ENCODE measurements around the gene POLR1E.

The POLR1E gene

DNA sequence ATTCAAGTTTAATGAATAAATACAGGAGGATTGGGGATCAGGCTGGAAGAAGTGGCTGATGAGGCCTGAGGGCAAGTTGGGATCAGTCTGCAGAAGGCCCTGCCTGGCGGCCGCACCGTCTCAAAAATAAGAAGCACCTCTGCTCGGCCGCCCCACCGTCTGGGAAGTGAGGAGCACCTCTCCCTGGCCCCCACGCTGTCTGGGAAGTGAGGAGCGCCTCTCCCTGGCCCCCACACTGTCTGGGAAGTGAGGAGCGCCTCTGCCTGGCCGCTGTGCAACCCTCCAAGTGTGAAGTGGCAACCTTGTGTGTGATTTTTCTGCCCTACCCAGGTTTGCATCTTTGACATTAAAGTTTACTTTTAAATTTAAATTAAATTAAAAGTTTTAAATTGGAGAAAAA lies 35.4 kb downstream of the POLR1E start:
- peaks cover 52 to 72% of the 10 kb centered on the region in 2 donors for H3K36me3 Mint-ChIP-seq
- H3K9me3 Mint-ChIP-seq, result peaks cover 0 to 2% of the 10 kb centered on the region in 2 donors
- H3K27ac Mint-ChIP-seq, result no peak overlapping the region
- H3K4me1 Mint-ChIP-seq, result no peaks in the 10 kb centered on the region
- no peak for DNase-seq
- H3K4me3 Mint-ChIP-seq, result no peak overlapping the region
- ATAC-seq (replicated peaks), result no peak
- H3K27me3 Mint-ChIP-seq, result no peaks in the 10 kb centered on the region

DNA sequence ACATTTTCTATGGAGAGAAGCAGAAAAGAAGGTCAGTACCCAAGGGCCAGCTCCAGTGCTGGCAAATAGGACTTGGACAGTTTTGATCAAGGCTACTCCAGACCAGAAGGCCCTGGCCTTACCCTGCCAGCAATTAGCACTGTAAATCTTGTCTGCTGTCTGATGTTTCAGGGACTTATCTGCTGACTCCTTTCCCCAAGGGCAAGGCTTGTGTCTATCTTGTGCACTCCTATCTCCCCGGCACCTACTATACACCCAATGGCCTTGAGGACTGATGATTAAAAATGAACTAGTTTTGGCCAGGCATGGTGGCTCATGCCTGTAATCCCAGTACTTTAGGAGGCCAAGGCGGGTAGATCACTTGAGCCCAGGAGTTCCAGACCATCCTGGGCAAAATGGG lies 37.2 kb downstream of the POLR1E start:
- H3K27ac Mint-ChIP-seq, result no peak overlapping the region
- H3K4me3 Mint-ChIP-seq, result no peak overlapping the region
- H3K36me3 Mint-ChIP-seq, result peaks cover 58 to 80% of the 10 kb centered on the region in 2 donors
- H3K27me3 Mint-ChIP-seq, result no peaks in the 10 kb centered on the region
- DNase-seq (no peak), ATAC-seq (replicated peaks) (no peak)
- peaks cover 0 to 2% of the 10 kb centered on the region in 2 donors for H3K9me3 Mint-ChIP-seq
- no peaks in the 10 kb centered on the region for H3K4me1 Mint-ChIP-seq

DNA sequence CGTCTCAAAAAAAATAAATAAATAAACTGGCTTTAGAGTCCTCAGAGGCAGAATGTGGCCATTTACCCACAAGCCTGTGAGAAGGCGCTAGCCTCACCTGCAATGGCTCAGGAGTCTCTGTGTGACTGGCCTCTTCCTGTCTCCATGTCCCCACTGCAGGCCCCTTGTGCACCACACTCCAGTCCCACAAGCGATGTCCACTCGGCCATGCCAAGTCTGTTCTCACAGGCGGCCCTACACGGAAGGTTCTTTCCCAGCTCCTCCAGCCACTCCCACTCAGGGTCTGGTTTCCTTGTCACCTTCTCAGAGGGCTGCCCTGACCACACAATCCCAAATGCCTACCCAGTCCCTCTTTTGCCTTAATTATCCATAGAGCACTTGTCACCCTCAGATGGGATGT lies 38.2 kb downstream of the POLR1E start:
- Mint-ChIP-seq H3K9me3 (peaks cover 0 to 2% of the 10 kb centered on the region in 2 donors), H3K27me3 (no peaks in the 10 kb centered on the region), H3K36me3 (peaks cover 53 to 80% of the 10 kb centered on the region in 2 donors), H3K27ac (no peak overlapping the region), H3K4me3 (no peak overlapping the region), H3K4me1 (peaks cover 4 to 9% of the 10 kb centered on the region in 2 donors)
- no peak for ATAC-seq (replicated peaks)
- no peak for DNase-seq

DNA sequence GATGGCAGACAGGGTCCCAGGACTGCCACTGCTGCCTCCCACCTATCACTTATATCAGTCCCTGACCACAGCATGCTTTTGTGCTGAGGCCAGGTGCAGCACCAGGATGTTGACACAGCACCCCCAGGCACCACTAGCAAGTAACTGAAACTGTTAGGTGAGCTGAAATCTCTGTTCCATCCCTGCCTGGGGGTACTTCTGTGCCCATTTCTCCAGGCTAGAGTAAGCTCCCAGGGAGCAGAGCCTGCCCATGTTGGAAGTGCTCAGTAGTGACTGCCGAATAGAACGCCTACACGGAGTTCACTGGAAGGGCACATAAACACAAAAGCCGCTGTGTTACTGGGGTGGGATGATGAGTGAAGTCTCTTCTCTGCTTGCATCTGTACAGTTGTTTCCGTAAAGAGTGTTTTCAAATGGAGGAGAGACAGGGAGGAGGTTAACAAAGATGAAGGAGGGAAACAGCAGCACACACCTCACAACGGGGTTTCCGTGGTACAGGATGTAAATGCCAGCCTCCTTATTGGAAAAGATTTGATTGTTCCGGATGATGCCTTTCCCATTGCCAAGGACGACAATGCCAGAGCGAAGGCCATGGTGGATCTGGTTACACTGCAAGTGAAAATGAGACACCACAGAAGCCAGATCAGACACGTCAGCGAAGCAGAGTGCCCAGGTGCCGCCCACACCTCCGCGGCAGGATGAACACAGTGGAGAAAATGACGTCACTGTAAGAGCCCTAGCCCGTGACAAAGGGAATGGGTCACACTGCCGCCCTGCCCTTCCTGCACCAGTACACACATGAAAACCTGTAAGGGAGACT lies 43.1 kb downstream of the POLR1E start:
- Mint-ChIP-seq H3K4me1 (peaks cover 10 to 22% of the 10 kb centered on the region in 2 donors), H3K27me3 (no peaks in the 10 kb centered on the region), H3K9me3 (no peaks in the 10 kb centered on the region), H3K4me3 (peak overlapping the region in 1 of 2 donors; percentile 13), H3K36me3 (peaks cover 43 to 56% of the 10 kb centered on the region in 2 donors), H3K27ac (peak overlapping the region; percentile 89)
- DNase-seq (peak; percentile 57), ATAC-seq (replicated peaks) (peak; percentile 90 to 92)

DNA sequence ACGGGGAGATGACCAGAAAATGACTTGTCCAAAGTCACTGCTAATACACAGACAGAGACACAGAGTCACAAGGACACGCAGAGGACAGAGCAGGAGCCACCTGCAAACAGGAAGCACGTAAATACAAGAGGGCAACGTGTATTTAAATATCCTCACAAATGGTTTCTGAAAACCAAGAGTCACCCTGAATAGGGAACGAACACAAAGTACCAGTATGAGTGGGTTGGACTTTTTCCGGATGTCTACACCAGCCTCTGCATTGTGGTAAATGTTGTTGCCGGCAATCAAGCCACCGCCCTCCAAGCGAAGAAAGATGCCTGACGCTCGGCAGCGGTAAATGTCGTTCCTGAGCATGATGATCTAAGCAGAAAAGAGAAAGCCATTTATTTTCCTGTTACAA lies 46.0 kb downstream of the POLR1E start:
- H3K4me1 Mint-ChIP-seq, result peaks cover 10 to 22% of the 10 kb centered on the region in 2 donors
- H3K36me3 Mint-ChIP-seq, result peaks cover 34 to 43% of the 10 kb centered on the region in 2 donors
- ATAC-seq (replicated peaks) (peak; percentile 67 to 74), DNase-seq (peak; percentile 26)
- no peaks in the 10 kb centered on the region for H3K9me3 Mint-ChIP-seq
- H3K27ac Mint-ChIP-seq, result peak overlapping the region; percentile 56
- H3K4me3 Mint-ChIP-seq, result no peak overlapping the region
- H3K27me3 Mint-ChIP-seq, result no peaks in the 10 kb centered on the region

DNA sequence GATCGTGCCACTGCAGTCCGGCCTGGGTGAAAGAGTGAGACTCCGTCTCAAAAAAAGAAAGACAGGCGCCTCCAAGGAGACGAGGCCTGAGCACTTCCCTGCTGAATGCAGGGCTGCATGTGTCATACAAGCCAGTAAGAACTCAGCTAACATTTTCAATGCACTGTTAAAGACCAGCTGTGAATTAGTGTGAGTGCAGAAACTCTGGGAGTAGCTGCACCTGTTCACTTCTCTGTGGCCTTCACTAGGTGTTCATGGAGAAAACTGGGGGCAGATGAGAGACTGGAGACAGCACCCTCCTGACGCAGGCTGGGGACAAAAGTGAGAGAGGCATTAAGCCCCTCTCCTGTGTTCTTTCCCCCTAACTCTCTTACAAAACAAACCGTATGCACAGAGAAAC lies 48.7 kb downstream of the POLR1E start:
- peaks cover 41 to 43% of the 10 kb centered on the region in 2 donors for H3K36me3 Mint-ChIP-seq
- no peak overlapping the region for H3K4me3 Mint-ChIP-seq
- H3K9me3 Mint-ChIP-seq, result no peaks in the 10 kb centered on the region
- H3K27ac Mint-ChIP-seq, result peak overlapping the region; percentile 33
- DNase-seq (no peak), ATAC-seq (replicated peaks) (no peak)
- peaks cover 0 to 13% of the 10 kb centered on the region in 2 donors for H3K4me1 Mint-ChIP-seq
- no peaks in the 10 kb centered on the region for H3K27me3 Mint-ChIP-seq

DNA sequence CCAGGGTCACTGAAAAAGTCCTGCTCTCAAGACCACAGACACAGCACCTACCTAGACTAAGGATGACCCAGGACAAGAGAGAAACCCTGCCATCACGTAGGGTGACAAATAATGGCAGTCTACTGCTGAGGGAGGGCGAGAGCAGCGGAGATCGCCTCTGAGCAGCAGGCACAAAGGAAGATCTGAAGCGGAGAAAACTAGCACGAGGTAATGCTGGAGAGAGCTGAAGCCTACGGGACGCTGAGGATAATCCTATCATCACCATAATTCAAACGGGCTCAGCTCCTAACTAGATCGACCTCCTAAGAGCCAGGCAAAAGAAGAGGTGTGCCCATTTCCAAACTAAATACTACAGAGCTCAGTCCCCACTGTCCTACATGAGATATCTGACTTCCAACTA lies 49.2 kb downstream of the POLR1E start:
- H3K36me3 Mint-ChIP-seq, result peaks cover 44 to 46% of the 10 kb centered on the region in 2 donors
- no peak for DNase-seq
- peak overlapping the region; percentile 33 for H3K27ac Mint-ChIP-seq
- H3K4me3 Mint-ChIP-seq, result no peak overlapping the region
- H3K27me3 Mint-ChIP-seq, result no peaks in the 10 kb centered on the region
- ATAC-seq (replicated peaks), result no peak
- peaks cover 3 to 15% of the 10 kb centered on the region in 2 donors for H3K4me1 Mint-ChIP-seq
- no peaks in the 10 kb centered on the region for H3K9me3 Mint-ChIP-seq

DNA sequence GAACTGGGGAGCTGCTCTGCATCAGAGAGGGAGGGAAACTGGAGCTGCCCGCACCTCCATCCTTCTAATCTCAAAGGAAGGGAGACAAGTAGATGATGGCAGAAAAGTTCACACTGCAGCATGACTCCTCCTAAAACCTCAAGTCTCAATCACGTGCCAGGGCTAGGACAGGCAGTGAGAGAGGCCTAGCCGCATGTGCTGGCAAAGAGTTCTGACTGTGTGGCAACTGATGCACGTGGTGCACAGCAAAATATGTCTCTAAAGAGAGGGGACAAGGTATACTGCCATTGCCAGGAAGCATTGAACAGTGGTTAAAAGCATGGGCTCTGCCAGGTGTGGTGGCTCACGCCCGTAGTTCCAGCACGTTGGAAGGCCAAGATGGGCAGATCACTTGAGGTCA lies 52.4 kb downstream of the POLR1E start:
- no peak overlapping the region for H3K27ac Mint-ChIP-seq
- ATAC-seq (replicated peaks), result no peak
- H3K27me3 Mint-ChIP-seq, result no peaks in the 10 kb centered on the region
- peaks cover 45 to 49% of the 10 kb centered on the region in 2 donors for H3K36me3 Mint-ChIP-seq
- DNase-seq, result no peak
- H3K4me3 Mint-ChIP-seq, result no peak overlapping the region
- peaks cover 7 to 22% of the 10 kb centered on the region in 2 donors for H3K4me1 Mint-ChIP-seq
- no peaks in the 10 kb centered on the region for H3K9me3 Mint-ChIP-seq

DNA sequence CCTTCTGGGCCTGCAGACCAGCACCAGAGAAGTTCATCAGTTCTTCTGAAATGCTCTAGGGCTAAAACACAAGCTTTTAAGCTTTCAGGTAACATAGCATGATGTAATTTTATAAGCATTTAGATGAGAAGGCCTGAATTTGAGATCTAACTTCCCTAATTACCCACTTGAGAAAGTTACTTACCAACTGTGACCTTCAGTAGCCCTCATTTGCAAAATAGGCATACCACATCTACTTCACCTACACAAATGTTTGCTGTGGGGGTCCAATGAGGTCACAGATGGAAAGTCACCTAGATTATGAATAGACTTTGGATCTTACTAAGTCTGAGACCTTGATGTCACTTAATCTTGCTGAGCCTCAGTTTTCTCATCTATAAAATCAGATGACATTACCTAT lies 53.9 kb downstream of the POLR1E start:
- no peaks in the 10 kb centered on the region for H3K9me3 Mint-ChIP-seq
- DNase-seq (no peak), ATAC-seq (replicated peaks) (peak; percentile 27 to 52)
- no peak overlapping the region for H3K27ac Mint-ChIP-seq
- peaks cover 44 to 51% of the 10 kb centered on the region in 2 donors for H3K36me3 Mint-ChIP-seq
- H3K4me1 Mint-ChIP-seq, result peaks cover 10 to 28% of the 10 kb centered on the region in 2 donors
- H3K4me3 Mint-ChIP-seq, result no peak overlapping the region
- no peaks in the 10 kb centered on the region for H3K27me3 Mint-ChIP-seq

DNA sequence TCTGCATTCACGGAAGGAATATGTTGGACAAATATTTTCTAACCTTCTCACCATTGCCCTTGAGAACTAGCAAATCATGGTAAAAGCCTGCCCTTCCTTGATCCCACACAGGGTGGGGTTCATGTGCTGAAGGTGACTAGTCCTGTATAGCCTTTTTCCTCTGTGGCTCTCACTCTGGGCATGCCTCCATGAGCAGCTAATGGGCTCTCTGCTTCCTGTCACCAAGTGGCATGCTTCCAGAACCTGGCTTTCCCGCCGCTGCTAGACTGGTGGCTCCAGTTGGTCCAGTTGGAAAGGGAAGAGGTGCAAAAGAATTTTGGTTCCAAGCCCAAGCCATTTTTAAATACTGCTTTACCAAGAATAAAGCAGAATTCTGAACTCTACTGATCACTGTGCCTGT lies 54.9 kb downstream of the POLR1E start:
- H3K27me3 Mint-ChIP-seq, result no peaks in the 10 kb centered on the region
- no peak overlapping the region for H3K27ac Mint-ChIP-seq
- H3K4me1 Mint-ChIP-seq, result peaks cover 10 to 28% of the 10 kb centered on the region in 2 donors
- no peak overlapping the region for H3K4me3 Mint-ChIP-seq
- H3K9me3 Mint-ChIP-seq, result no peaks in the 10 kb centered on the region
- no peak for ATAC-seq (replicated peaks)
- DNase-seq, result no peak
- H3K36me3 Mint-ChIP-seq, result peaks cover 44 to 51% of the 10 kb centered on the region in 2 donors

DNA sequence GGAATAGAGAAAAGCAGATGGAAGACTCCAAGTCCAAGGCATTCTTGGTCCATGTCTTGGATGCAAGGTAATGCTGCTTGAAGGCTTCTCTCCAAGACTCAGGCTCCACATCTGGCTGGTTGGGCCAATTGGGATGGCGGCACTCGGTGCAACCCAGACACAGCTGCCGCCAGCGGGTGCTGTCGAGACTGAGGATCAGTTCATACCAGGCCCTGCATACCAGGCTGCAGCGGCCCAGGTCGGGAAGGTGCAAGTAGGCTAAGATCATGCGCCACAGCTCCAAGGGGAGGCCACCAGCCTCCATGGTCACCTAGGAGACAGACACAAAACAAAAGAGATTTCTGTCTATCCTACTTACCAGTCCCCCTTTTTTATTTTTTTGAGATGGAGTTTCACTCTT lies 55.7 kb downstream of the POLR1E start:
- peaks cover 10 to 28% of the 10 kb centered on the region in 2 donors for H3K4me1 Mint-ChIP-seq
- H3K27ac Mint-ChIP-seq, result peak overlapping the region; percentile 37
- no peak for ATAC-seq (replicated peaks)
- H3K27me3 Mint-ChIP-seq, result no peaks in the 10 kb centered on the region
- H3K4me3 Mint-ChIP-seq, result no peak overlapping the region
- no peaks in the 10 kb centered on the region for H3K9me3 Mint-ChIP-seq
- peaks cover 45 to 50% of the 10 kb centered on the region in 2 donors for H3K36me3 Mint-ChIP-seq
- no peak for DNase-seq

DNA sequence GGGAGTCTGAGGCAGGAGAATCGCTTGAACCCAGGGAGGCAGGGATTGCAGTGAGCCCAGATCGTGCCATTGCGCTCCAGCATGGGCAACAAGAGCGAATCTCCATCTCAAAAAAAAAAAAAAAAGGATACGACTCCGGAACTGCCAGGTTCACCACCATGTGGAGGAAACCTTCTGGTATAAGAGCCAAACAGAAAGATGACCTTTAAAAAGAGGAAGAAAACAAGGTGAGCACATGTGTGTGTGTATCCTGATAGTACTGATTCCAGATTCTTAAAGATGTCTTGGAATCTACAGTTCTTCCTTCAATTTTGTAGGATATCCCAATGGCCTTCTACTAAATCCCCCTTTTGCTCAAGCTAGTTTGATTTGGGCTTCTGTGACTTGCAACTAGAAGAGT lies 56.7 kb downstream of the POLR1E start:
- Mint-ChIP-seq H3K9me3 (no peaks in the 10 kb centered on the region), H3K4me1 (peaks cover 13 to 33% of the 10 kb centered on the region in 2 donors), H3K27ac (no peak overlapping the region), H3K4me3 (no peak overlapping the region), H3K27me3 (no peaks in the 10 kb centered on the region), H3K36me3 (peaks cover 40 to 42% of the 10 kb centered on the region in 2 donors)
- ATAC-seq (replicated peaks) (peak; percentile 51 to 69), DNase-seq (no peak)

DNA sequence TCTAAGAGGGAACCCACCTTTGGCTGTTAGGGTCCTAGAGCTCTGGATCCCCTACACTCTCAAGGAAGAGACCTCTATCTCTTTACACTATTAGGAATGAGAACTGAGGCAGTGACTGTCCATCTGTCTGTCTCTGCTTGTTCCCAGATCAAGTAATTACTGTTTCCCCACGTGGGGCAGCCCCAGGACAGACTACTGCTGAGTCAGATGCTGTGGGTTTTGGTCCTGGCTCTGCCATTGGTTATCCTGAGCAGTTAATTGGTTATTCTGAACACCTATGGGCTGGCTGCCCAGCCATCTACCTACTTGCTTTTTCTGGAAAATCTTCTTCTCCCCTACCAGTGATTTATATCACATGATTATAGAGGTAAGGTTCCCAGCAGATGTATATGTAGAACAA lies 57.1 kb downstream of the POLR1E start:
- Mint-ChIP-seq H3K36me3 (peaks cover 40% of the 10 kb centered on the region in 2 donors), H3K9me3 (no peaks in the 10 kb centered on the region), H3K27ac (peak overlapping the region; percentile 14), H3K27me3 (no peaks in the 10 kb centered on the region), H3K4me1 (peaks cover 14 to 37% of the 10 kb centered on the region in 2 donors), H3K4me3 (no peak overlapping the region)
- DNase-seq (no peak), ATAC-seq (replicated peaks) (peak; percentile 60 to 77)

DNA sequence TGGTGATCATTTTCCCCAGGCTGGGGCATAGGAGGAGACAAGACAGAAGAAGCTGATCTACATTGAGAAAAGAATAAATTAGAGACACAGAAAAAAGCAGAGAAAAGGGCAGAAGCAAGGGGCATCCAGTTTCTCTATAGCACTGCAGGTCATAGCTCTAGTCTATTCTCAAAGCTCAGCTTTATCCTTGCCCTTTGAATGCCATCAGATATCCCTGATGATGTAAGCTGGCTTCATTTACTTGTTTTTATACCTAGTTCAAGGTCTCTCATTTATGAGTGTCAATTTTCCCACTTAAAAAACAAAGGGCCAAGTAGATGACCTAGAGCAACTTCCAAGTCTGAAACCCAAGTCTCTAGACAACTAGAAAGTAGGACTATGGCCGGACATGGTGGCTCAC lies 57.7 kb downstream of the POLR1E start:
- H3K36me3 Mint-ChIP-seq, result peaks cover 35 to 38% of the 10 kb centered on the region in 2 donors
- H3K27me3 Mint-ChIP-seq, result no peaks in the 10 kb centered on the region
- no peak for ATAC-seq (replicated peaks)
- no peaks in the 10 kb centered on the region for H3K9me3 Mint-ChIP-seq
- no peak overlapping the region for H3K27ac Mint-ChIP-seq
- H3K4me1 Mint-ChIP-seq, result peaks cover 16 to 39% of the 10 kb centered on the region in 2 donors
- no peak for DNase-seq
- no peak overlapping the region for H3K4me3 Mint-ChIP-seq

DNA sequence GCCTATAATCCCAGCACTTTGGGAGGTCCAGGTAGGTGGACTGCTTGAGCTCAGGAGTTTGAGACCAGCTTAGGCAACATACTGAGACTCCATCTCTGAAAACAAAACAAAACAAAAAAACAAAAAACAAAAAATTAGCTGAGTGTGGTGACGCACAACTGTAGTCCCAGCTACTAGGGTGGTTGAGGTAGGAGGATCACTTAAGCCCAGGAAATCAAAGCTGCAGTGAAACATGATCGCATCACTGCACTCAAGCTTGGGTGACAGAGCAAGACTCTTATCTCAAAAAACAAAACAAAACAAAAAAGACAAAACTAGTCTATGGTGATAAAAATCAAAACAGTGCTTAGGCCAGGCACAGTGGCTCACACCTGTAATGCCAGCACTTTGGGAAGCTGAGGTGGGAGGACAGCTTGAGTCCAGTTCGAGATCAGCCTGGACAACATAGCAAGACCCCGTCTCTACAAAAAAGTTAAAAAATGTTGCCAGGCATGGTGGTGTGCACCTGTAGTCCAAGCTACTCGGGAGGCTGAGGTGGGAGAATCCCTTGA lies 61.7 kb downstream of the POLR1E start:
- no peak for ATAC-seq (replicated peaks)
- no peaks in the 10 kb centered on the region for H3K9me3 Mint-ChIP-seq
- H3K36me3 Mint-ChIP-seq, result peaks cover 6 to 20% of the 10 kb centered on the region in 2 donors
- DNase-seq, result no peak
- H3K27me3 Mint-ChIP-seq, result no peaks in the 10 kb centered on the region
- no peak overlapping the region for H3K27ac Mint-ChIP-seq
- H3K4me3 Mint-ChIP-seq, result no peak overlapping the region
- peaks cover 25 to 50% of the 10 kb centered on the region in 2 donors for H3K4me1 Mint-ChIP-seq
